Endothelial cell of hepatic sinusoid (primary cell): Measurements from ENCODE around the gene CTSV.
"Not testable (repeated sequence)": the region's sequence is repeated elsewhere in the genome, so short reads cannot be mapped to it uniquely, and the experiment has no call there.

Experiments used
- in situ Hi-C: cut with HindIII; loops from 2 replicates; pipeline ENCODE4 v1.10.0; 2017; ENCODE audit warnings: low sequenced_read_pairs

CTSV gene

GRCh38 chr9:97045300-97045699 is 6.4 kb upstream of the CTSV start:
- in situ Hi-C loops: no loop called here

- in situ Hi-C loops: no loop called here
These were observed 3.0 kb upstream of the CTSV start for GRCh38 chr9:97041898-97042297.

GRCh38 chr9:97039514-97039860 is 545 bp upstream of the CTSV start:
- in situ Hi-C loops: no loop called here

- in situ Hi-C loops: not testable (repeated sequence)
These were observed 15.4 kb downstream of the CTSV start for GRCh38 chr9:97023505-97023904.

- in situ Hi-C loops: not testable (repeated sequence)
These were observed 25.5 kb downstream of the CTSV start for GRCh38 chr9:97013151-97014132.

- in situ Hi-C loops: not testable (repeated sequence)
These were observed 26.3 kb downstream of the CTSV start for GRCh38 chr9:97012617-97013016.

- in situ Hi-C loops: not testable (repeated sequence)
These were observed 36.7 kb downstream of the CTSV start for GRCh38 chr9:97002195-97002594.

GRCh38 chr9:97001338-97001737 is 37.6 kb downstream of the CTSV start:
- in situ Hi-C loops: not testable (repeated sequence)

GRCh38 chr9:97000139-97000787 is 38.7 kb downstream of the CTSV start:
- in situ Hi-C loops: not testable (repeated sequence)

- in situ Hi-C loops: not testable (repeated sequence)
These were observed 39.2 kb downstream of the CTSV start for GRCh38 chr9:96999733-97000132.

GRCh38 chr9:96997009-96997701 is 41.8 kb downstream of the CTSV start:
- in situ Hi-C loops: not testable (repeated sequence)

- in situ Hi-C loops: not testable (repeated sequence)
These were observed 44.4 kb downstream of the CTSV start for GRCh38 chr9:96994531-96995016.

GRCh38 chr9:96992303-96992702 is 46.6 kb downstream of the CTSV start:
- in situ Hi-C loops: not testable (repeated sequence)

GRCh38 chr9:96989747-96990318 is 49.1 kb downstream of the CTSV start:
- in situ Hi-C loops: not testable (repeated sequence)

GRCh38 chr9:96984887-96985286 is 54.1 kb downstream of the CTSV start:
- in situ Hi-C loops: not testable (repeated sequence)

GRCh38 chr9:96984139-96984538 is 54.8 kb downstream of the CTSV start:
- in situ Hi-C loops: not testable (repeated sequence)

GRCh38 chr9:96983496-96984122 is 55.3 kb downstream of the CTSV start:
- in situ Hi-C loops: not testable (repeated sequence)
